A673 (cell line): ENCODE results near the gene CLSTN2.

Experiments used
- CTCF ChIP-seq: fragments of 300-800, 200-600 bp; sonication (generic); conservative IDR thresholded peaks from 2 replicates; pipeline ENCODE4 v1.5.1; 2017; ENCODE audit warnings: low read depth, mild to moderate bottlenecking, antibody characterized with exemption, low read length, moderate library complexity, mixed read lengths
- EZH2 ChIP-seq: fragments of 200-600 bp; sonication (generic); IDR thresholded peaks from 2 replicates; pipeline ENCODE4 v1.6.1; 2017; ENCODE audit warnings: borderline replicate concordance, low read depth, mild to moderate bottlenecking, mixed read lengths, antibody characterized with exemption, low read length; ENCODE audit not compliant: poor library complexity, severe bottlenecking

GRCh38 chr3:140078940-140079339 is 144.0 kb downstream of the CLSTN2 start:
- no peak for TF ChIP-seq CTCF
- TF ChIP-seq EZH2 = no peak
